Jurkat, Clone E6-1 (cell line): Measurements from ENCODE around the gene PCA3.

Experiments used
- DNase-seq: peaks from one replicate; pipeline ENCODE4 v3.0.0-alpha.2; 2011; ENCODE audit warnings: low read depth, low spot score
- H3K4me3 ChIP-seq: 2 replicates; pipeline ENCODE4 v1.5.1; 2011; ENCODE audit warnings: mild to moderate bottlenecking, low read length, control low read depth, moderate library complexity

PCA3 gene

DNA sequence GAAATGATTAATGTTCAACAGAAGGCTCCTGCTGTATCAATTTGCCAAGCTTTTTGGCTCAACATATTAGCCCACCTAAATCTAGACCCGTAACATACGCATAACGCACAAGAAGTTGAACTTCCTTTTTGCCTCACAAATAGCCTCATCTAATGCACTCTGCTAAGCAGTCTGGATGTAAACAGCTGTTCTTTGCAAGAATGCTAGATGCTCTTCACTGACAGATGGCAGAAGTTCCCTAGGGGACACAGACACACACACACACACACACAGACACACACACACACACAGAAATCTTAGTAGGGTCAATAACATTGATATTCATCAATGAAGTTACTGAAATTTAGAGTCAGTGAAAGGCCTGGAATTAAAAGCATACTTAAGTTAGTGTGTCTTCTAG lies 13.2 kb upstream of the PCA3 start:
- H3K4me3 ChIP-seq = no peak overlapping the region
- DNase-seq = no peak

DNA sequence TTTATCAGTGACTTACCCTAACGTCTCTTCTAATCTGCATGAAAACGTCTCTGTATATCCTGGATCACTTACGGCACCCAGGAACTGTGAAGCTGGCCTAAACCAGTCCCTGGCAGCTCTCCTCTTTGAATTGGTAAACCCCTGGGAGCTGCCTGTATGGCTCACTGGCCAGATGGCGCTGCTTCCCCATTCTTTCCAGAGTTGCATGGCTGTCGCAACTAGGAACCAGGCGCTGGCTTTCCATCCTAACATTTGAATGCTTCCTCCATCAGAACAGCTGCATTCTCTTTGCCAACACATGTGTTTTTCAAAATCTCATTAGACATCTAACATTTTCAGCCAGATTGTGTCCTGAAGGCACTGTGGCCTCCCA lies 8.0 kb upstream of the PCA3 start:
- H3K4me3 ChIP-seq = no peak overlapping the region
- DNase-seq = no peak

DNA sequence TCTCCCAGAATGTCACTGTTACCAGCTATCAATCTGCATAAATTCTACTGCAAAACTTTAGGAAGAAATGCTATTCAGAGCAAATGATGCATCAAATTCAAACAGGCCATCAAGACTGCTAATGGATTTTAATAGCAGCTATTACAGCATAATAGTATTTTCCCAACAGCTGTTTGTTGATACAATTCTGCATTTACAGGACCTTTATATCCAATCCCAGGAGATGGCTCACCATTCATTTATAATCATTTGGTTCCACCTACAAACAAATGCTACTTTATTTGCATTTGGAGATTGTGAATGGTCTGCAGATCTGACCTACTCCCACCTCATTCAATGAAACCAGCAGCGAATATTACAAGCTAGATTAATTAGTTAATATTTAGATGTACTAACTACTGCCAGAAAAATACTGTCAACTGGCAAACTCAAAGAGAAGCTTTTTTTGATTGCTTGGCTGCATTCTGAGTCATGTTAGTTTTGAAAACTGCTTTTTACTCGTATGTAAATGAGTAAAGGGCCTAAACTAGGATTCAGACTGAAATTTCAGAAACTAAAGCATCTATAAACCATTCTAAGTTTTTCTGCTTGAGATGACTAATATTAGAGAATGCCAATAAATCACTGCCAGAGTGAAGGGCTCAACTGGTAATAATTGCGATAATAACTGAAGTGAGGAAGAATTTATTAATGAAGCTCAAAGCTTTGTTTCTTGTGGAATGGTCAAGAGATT lies 7.1 kb upstream of the PCA3 start:
- H3K4me3 ChIP-seq = no peak overlapping the region
- no peak for DNase-seq

GRCh38 chr9:76758476-76758875 lies 5.8 kb upstream of the PCA3 start:
- no peak for DNase-seq
- H3K4me3 ChIP-seq = no peak overlapping the region

DNA sequence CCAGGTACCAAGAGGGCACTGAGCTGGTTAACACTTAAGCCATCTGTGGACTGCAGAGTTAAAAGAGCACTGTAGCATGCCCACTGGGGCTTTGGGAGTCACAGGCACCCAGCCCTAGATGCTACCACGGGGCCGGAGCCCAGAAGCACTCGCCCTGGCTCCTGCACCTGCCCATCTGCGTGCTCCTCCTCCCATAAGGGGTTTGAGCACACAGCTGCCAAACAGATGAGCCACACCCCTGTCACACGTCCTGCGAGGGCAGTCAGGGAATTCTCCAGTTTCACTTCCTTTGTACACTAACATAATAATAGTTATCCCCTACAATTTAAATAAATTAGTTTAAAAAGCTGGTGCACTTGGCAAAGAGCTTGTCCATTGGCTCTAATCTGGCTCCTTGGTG lies 4.5 kb upstream of the PCA3 start:
- no peak overlapping the region for H3K4me3 ChIP-seq
- no peak for DNase-seq

GRCh38 chr9:76761448-76761847 lies 2.8 kb upstream of the PCA3 start:
- no peak overlapping the region for H3K4me3 ChIP-seq
- no peak for DNase-seq

DNA sequence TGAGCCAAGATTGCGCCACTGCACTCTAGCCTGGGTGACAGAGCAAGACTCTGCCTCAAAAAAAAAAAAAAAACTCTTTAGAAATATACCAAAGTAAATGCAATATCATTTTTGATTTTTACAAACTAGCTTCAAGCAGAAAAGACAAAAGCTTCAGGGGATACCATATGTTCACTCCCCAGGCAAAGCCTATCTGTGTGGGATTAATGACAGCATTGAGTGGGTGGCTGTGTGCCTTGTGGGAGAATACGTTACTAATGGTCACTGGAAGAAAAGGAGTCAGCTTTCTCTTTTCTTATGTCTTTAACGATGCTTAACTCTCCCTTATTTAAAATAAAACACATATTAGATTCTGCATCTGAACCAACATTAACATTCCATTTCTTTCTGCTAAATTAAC lies 1.9 kb downstream of the PCA3 start:
- no peak overlapping the region for H3K4me3 ChIP-seq
- no peak for DNase-seq

DNA sequence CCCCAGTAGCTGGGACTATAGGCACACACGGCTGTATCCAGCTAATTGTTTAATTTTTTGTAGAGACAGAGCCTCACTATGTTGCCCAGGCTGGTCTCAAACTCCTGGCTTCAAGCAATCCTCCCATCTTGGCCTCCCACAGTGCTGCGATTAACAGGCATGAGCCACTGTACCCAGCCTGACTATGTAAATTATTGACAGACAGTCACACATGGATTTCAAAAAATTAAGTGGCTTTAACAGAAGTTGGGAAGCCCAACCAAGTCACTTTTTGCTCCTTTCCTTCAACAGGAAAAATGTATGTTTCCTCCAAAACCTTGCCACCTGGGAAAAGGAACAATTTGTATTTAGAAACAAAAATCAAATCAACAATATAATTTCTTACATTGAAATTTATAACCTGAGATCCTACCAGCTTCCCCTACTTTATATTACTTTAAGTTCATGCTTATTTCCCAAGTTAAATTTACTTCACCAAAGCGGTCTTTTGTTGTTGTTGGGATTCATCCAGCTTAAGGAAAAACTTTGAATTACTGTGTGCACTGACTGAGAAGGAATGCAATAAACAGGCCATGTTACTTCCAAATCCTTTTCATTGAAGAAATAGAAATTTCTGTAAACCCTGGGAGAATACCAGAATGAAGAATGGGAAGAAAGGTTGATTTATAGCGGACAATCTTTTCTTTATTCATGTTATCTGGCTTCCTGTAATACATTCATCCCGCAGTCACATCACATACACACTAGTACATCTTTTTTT lies 8.6 kb downstream of the PCA3 start:
- DNase-seq = no peak
- H3K4me3 ChIP-seq = no peak overlapping the region

DNA sequence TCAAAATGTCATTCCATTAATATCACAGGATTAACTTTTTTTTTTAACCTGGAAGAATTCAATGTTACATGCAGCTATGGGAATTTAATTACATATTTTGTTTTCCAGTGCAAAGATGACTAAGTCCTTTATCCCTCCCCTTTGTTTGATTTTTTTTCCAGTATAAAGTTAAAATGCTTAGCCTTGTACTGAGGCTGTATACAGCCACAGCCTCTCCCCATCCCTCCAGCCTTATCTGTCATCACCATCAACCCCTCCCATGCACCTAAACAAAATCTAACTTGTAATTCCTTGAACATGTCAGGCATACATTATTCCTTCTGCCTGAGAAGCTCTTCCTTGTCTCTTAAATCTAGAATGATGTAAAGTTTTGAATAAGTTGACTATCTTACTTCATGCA lies 20.6 kb downstream of the PCA3 start:
- no peak for DNase-seq
- no peak overlapping the region for H3K4me3 ChIP-seq

- no peak overlapping the region for H3K4me3 ChIP-seq
- DNase-seq = no peak
Measured at GRCh38 chr9:76785501-76785900, 21.3 kb downstream of the PCA3 start.

GRCh38 chr9:76787677-76788076 lies 23.4 kb downstream of the PCA3 start:
- no peak for DNase-seq
- H3K4me3 ChIP-seq = no peak overlapping the region

GRCh38 chr9:76789840-76790239 lies 25.6 kb downstream of the PCA3 start:
- H3K4me3 ChIP-seq = no peak overlapping the region
- DNase-seq = no peak

DNA sequence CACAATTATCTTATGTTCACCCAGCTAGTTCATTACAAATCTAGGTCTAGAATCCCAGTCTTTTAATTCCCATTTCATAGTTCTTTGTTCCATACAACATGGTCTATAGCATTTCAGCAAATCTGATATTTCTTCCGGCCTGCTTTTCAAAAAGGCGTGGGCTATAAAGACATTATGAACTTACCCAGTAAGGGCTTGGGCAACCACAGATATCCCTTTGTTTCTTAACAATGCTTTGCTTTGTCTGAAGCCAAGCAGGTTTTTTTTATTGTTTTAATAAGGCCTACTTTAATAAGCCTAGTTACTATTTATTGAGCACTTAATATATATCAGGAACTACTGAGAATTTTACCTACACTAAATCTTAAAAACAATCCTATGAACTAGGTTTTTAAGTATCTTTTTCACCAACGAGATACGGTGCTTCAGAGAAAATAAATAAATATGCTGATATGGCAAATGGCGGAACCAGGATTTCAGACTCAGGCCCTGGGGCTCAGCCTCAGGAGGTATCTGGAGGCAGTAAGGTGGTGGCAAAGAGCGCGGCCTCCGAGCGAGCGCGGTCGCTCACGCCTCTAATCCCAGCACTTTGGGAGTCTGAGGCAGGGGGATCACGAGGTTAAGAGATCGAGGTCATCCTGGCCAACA lies 29.7 kb downstream of the PCA3 start:
- H3K4me3 ChIP-seq = no peak overlapping the region
- DNase-seq = no peak

GRCh38 chr9:76796296-76796695 lies 32.1 kb downstream of the PCA3 start:
- no peak for DNase-seq
- H3K4me3 ChIP-seq = no peak overlapping the region

GRCh38 chr9:76798527-76798926 lies 34.3 kb downstream of the PCA3 start:
- no peak for DNase-seq
- H3K4me3 ChIP-seq = no peak overlapping the region

GRCh38 chr9:76799473-76799872 lies 35.2 kb downstream of the PCA3 start:
- H3K4me3 ChIP-seq = no peak overlapping the region
- DNase-seq = no peak

DNA sequence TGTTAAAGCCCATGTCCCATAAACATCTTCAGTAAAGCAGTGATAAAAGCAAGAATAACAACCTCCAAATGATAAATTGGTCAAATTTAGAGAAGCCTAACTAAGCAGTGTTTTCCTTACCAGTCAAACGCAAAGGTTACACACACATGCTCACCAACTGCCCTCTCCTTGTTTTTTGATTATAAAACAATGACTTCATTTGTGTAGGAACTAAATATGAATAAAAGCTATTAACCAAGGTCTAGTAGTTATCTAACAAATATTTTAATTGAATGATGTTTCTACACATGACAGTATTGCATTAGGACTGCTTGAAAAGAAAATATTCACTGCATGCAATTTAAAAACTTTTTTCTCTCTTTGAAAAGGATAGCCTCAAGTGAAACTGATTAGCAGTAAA lies 36.7 kb downstream of the PCA3 start:
- DNase-seq = no peak
- no peak overlapping the region for H3K4me3 ChIP-seq

- DNase-seq = no peak
- no peak overlapping the region for H3K4me3 ChIP-seq
Measured at GRCh38 chr9:76803083-76803482, 38.8 kb downstream of the PCA3 start.

- H3K4me3 ChIP-seq = no peak overlapping the region
- no peak for DNase-seq
Measured at GRCh38 chr9:76803762-76804161, 39.5 kb downstream of the PCA3 start.

DNA sequence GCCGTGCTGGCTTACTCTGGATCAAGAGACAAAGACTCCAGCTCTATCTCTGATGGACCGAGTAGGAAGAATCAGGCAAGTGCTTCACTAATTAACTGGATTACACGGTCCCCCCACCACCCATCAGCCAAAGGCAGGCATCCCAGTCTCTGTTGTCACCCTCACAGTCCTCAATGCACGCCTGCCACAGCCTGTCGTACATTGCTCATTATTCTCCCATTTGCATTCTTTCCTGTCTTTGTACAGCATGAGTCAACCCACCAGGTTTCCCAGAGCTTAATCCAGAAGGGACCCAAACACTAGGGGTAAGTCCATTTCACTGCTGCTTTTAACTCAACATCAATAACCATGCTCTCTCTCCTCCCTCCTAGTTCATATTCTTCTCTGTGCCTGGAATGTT lies 44.4 kb downstream of the PCA3 start:
- no peak for DNase-seq
- no peak overlapping the region for H3K4me3 ChIP-seq
